Esophagus muscularis mucosa (tissue), 4 donors: ENCODE results near the gene TNFAIP8L1.

Experiments
- CTCF ChIP-seq, 3 experiments: fragments of 200-600 bp in 2 of 3; fragments of 450-650 bp in 1 of 3; sonication (generic) in 2 of 3; IDR thresholded peaks; one replicate each; pipeline ENCODE4 v1.5.1; 2017 to 2019; ENCODE audit warnings: antibody characterized with exemption in 3 of 3, mild to moderate bottlenecking in 2 of 3, moderate library complexity in 1 of 3
- EP300 ChIP-seq: sonication (generic); formaldehyde crosslinking; IDR thresholded peaks from one replicate; pipeline ENCODE4 v1.6.1; 2017; ENCODE audit warnings: antibody characterized with exemption
- POLR2A ChIP-seq: fragments of 450-650 bp; IDR thresholded peaks from one replicate; pipeline ENCODE4 v1.6.1; 2017; ENCODE audit warnings: antibody characterized with exemption, moderate library complexity, mild to moderate bottlenecking, low read depth
- POLR2AphosphoS5 ChIP-seq, 2 donors: sonication (generic); formaldehyde crosslinking; IDR thresholded peaks; one replicate each; pipeline ENCODE4 v1.6.1; 2017; ENCODE audit warnings: antibody characterized with exemption in 2 of 2

GRCh38 chr19:4592445-4592844 is 46.9 kb upstream of the TNFAIP8L1 start:
- TF ChIP-seq CTCF (IDR thresholded peaks at IDR 0.05) (no peak), EP300 (no peak), POLR2A (no peak), POLR2AphosphoS5 (IDR thresholded peaks at IDR 0.05) (no peak)
